Activated CD4-positive, alpha-beta T cell treated with anti-CD3 and anti-CD28 coated beads, Interleukin-2, amount 50 U/mL, for 4 hours (primary cell): Measurements from ENCODE around the gene OBI1.

Experiments used
- DNase-seq, 2 experiments: peaks; one replicate each; pipeline ENCODE4 v3.0.0-alpha.2; 2020

The OBI1 gene

DNA sequence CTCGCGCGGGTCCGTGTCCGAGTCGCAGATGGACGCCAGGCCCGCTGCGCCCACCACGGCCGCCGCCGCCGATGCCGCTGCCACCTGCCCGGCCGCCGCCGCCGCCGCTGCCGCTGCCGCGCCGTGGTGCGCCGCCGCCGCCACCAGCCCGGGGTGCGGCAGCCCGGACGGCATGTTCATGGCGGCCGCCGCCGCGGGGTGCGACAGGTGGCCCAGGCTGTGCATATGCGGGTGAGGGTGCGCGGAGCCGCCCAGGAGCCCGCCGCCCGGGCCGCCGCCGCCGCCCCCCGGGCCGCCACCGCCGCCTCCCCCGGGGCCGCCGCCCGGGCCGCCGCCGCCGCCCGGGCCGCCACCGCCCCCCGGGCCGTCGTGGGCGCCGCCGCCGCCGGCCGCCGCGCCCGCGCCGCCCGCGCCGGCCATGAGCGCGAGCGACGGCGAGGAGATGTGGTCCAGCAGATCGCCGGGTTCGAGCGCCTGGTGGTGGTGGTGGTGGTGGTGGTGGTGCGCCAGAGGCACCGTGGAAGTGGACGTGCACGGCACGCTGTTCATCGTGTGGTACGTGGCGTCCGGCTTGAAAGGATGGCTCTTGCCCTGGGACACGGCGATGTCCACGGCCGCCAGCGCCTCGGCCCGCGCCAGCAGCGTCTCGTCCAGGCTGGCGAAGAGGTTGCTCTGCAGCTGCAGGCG lies 56.9 kb downstream of the OBI1 start:
- DNase-seq, result no peak

DNA sequence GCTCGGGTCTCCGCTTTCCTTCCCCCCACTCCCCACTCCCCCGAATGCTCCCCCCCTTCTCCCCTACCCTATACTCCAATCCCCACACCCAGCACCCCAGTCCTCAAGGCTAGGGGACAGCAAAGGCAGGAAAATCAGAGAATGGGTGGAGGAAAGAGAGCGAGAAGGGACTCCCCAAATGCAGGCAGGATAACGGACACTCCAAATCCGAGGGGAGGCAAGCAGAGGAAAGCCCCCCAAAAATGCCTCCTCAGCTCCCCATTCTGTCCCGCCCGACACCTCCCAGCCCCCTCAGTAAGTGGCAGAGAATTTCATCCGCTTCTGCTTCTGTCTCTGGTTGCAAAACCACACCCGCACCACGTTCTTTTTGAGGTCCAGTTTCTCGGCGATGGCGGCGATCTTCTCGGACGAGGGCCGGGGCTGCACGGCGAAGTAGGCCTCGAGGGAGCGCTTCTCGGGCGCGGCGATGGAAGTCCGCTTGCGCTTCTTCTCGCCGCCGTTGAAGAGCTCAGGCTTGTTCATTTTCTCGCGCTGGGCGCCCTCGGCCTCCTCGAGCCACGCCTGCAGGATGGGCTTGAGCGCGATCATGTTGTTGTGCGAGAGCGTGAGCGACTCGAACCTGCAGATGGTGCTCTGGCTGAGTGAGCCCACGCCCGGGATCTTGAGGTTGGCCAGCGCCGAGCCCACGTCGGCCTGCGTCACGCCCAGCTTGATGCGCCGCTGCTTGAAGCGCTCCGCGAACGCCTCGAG lies 57.7 kb downstream of the OBI1 start:
- no peak for DNase-seq

DNA sequence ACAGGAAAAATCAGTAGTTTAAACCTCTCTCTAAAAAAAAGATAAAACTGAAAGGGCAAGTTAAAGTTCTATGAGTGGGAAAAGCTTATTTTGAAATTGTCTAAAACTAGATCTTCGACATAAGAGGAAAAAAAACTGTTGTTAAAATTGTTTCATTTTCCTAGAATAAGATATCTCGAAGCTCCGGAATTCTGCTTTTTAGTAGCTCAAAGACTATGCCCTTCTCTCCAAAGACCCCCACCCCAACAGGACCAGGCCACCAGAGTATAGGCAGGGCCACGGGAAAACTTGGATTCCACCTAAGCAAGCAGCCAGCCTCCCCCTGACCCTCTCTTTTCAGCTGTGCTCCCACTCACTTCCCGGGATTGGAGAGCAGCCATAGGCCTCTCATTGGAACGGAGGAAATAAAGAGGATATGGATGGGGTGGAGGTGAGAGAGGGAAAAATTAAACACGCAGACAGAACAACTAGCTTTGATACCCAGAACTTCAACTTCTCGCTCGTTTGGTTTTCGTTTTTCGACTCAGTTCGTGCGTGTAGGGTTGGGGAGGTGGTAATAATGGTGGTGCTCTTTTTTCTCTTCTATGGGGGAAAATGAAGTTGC lies 58.6 kb downstream of the OBI1 start:
- no peak for DNase-seq

DNA sequence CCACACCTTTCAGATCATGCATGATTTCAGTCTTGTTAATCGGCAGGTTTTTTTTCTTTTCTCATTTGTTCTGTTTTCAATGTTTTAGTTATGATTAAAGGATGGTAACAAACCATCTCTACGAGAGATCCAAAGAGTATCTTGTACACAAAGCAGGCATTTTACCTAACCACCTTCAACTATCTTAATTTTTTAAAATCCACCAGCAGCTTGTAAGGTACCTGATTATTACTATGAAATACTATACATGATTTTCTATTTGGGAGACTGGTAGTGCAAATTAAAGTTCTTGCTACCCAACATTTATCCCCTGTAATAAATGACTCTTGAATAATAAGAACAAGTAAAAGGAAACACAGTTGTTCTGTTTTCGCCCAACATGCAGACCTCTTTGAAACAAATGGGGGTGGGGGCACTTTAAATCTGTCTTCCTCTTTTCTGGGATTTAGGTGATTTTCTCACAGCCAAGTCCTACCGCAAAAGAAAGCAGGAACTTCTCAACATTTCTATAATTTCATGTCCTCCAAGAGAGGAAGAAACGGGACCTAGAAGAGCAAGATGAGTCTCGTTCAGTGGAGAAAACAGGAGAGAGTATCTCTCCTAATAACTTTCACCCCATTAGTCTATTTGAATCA lies 59.2 kb downstream of the OBI1 start:
- no peak for DNase-seq

GRCh38 chr13:78598966-78599644 lies 59.9 kb downstream of the OBI1 start:
- DNase-seq, result no peak

- DNase-seq, result no peak
These were observed 60.7 kb downstream of the OBI1 start for GRCh38 chr13:78598116-78598781.

- DNase-seq, result no peak
These were observed 61.4 kb downstream of the OBI1 start for GRCh38 chr13:78597602-78597932.

GRCh38 chr13:78596736-78597601 lies 62.0 kb downstream of the OBI1 start:
- DNase-seq, result no peak

- DNase-seq, result no peak
These were observed 62.6 kb downstream of the OBI1 start for GRCh38 chr13:78596399-78596735.

GRCh38 chr13:78595495-78596398 lies 63.2 kb downstream of the OBI1 start:
- no peak for DNase-seq

GRCh38 chr13:78594456-78594975 lies 64.4 kb downstream of the OBI1 start:
- no peak for DNase-seq

- DNase-seq, result no peak
These were observed 65.1 kb downstream of the OBI1 start for GRCh38 chr13:78593652-78594455.

DNA sequence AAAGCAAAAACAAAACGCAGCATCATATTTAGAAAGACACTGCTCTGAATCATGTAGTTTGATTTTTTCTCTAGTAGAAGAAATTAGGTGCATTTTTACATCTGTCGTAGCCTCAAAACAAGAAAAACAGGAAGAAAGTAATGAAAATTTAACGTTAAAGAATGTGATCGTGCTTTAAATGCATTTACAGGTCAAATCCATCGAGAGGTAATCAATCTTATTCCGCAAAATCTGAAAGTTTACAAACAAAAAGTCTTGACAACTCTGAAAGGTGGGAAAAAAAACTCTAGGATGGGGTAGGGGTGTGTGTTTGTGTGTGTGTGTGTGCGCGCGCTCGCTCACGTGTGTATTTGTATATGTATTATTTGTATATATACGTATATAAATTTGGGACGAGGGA lies 65.8 kb downstream of the OBI1 start:
- no peak for DNase-seq

GRCh38 chr13:78592584-78592983 lies 66.4 kb downstream of the OBI1 start:
- no peak for DNase-seq

DNA sequence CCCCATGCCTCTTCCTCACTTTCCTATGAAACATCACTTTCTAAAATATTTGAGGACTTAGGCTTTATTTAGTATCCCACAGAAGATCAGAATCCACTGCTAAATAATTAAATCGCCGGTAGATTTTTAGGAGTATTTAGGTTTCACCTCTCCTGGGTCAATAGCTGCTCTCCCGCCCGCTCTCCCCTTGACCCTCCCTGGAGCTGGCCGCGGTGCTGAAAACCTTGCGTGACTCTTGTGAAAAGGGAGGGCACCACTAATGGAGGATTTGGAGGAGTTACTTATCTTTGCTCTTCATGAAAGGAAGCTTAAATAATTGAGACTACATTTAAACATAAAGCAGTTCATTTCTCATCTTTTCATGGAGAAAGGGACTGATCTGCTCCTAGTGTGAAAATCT lies 69.7 kb downstream of the OBI1 start:
- no peak for DNase-seq

- DNase-seq, result no peak
These were observed 71.6 kb downstream of the OBI1 start for GRCh38 chr13:78587395-78587794.

GRCh38 chr13:78586706-78587105 lies 72.2 kb downstream of the OBI1 start:
- DNase-seq, result no peak

- no peak for DNase-seq
These were observed 82.7 kb downstream of the OBI1 start for GRCh38 chr13:78576261-78576660.

DNA sequence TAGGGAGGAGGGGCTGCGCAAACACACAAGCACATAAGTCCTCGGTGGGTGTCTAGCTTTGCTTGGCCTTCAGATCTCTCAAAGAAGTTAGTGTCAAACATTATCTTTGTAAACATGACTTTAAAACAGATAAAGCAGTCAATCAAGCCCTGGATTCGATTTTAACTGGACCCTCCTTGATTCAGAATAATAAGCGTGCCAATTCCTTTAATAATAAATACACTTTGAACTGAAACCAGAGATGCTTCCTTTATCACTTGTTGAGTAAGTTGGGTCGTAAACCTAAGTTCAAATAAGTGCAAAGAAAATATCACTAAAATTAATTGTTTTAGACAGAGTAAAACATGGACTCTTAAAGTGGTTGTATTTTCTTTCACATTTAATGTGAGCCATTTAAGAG lies 86.5 kb downstream of the OBI1 start:
- no peak for DNase-seq

DNA sequence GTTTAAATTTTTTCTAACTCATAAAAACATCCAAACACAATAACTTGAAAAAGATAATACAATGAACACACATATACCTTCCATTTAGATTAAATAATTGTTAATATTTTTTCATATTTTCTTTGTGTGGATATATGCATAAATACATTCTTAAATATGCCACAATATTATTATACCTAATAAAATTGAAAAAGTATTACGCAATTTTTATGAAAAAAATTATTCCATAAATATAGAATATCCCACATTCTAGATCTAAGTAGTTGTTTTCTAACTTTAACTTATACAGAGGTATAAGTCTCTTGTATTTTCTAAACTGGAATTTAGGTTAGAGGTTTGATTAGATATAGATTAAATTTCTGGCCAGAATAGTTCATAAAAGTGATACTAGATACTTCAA lies 89.9 kb downstream of the OBI1 start:
- no peak for DNase-seq
